ENCODE results near the gene BASP1. TPM values are rescaled to one million over a fixed set of nuclear protein-coding genes. Genes with fewer than 3 reads are reported as not detected.
A peak's percentile ranks its signal among the peaks of the same experiment; 100 is the strongest.

BASP1 gene
- total and polyA plus RNA-seq, 2 experiments from 2014 or later = 134 to 183 TPM

DNA sequence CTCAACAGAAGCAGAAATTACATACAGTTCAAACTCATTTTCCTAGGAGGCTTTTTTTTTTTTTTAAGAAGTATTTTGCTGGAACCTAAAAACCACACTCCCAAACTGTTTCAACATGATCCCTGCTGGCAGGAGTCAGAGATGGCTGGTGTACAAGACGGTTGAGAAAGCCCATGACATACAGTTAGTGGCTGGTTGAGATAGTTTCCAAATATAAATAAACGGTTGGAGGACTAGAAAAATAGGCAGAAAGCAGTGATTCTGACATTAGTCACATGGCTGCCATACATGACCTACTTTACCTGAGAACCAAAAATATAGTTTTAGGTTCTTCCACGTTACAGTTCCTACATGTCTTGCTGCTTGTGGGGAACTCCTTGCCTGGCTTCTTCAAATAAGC lies 31.7 kb upstream of the BASP1 start:
- Histone ChIP-seq H3K4me3 (no peak overlapping the region), H3K4me2 (no peak overlapping the region), H4K20me1 (ENCODE audit: insufficient read depth, poor library complexity, severe bottlenecking) (no peaks in the 10 kb centered on the region), H3K79me2 (no peaks in the 10 kb centered on the region), H3K36me3 (replicated peaks; ENCODE audit: insufficient read depth, low read depth) (no peaks in the 10 kb centered on the region), H3K9me2 (replicated peaks; ENCODE audit: insufficient read depth) (no peaks in the 10 kb centered on the region), H3K27ac (peak overlapping the region; percentile 64), H2AFZ (no peak overlapping the region), H3K9me3 (ENCODE audit: low read depth) (no peaks in the 10 kb centered on the region), H3K4me1 (ENCODE audit: insufficient read depth) (peaks cover 6% of the 10 kb centered on the region), H3K27me3 (no peaks in the 10 kb centered on the region)
- DNase-seq (ENCODE audit: low spot score) = no peak
- TF ChIP-seq EZH2 (IDR thresholded peaks at IDR 0.05; ENCODE audit: borderline replicate concordance) (no peak), EZH2phosphoT487 (IDR thresholded peaks at IDR 0.05; ENCODE audit: low read depth, severe bottlenecking, unreplicated experiment) (no peak)
- WGBS (ENCODE audit: low lambda C conversion rate, missing lambda C conversion rate) = 72% methylated on average over 3 of the region's 3 CpGs

DNA sequence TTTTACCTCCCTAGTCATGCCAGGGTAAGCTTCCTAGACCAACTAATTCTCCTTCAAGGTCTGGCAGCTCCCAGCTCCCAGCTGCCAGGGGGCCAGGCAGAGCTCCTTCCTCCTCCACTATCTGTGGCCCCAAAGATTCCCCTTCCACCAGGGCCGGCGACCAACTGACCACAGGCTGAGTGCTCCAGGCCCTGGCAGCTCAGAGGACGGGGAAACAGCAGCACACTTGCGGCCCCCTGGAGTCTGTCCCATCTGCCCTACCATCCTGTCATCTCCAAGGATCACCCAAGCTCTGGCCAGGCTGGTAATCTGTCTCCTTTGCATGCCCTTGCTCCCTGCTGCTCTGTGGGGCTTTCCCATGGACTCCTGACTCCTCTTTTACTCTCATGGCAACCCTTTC lies 31.2 kb upstream of the BASP1 start:
- H3K27ac ChIP-seq = peak overlapping the region; percentile 64
- 88% methylated on average over 4 of the region's 4 CpGs for WGBS (ENCODE audit: low lambda C conversion rate, missing lambda C conversion rate)
- H3K9me3 ChIP-seq (ENCODE audit: low read depth) = no peaks in the 10 kb centered on the region
- no peaks in the 10 kb centered on the region for H4K20me1 ChIP-seq (ENCODE audit: insufficient read depth, poor library complexity, severe bottlenecking)
- H3K4me2 ChIP-seq = no peak overlapping the region
- H3K27me3 ChIP-seq = no peaks in the 10 kb centered on the region
- H3K4me1 ChIP-seq (ENCODE audit: insufficient read depth) = peaks cover 11% of the 10 kb centered on the region
- no peak overlapping the region for H3K4me3 ChIP-seq
- H3K36me3 ChIP-seq (replicated peaks; ENCODE audit: insufficient read depth, low read depth) = no peaks in the 10 kb centered on the region
- no peak overlapping the region for H2AFZ ChIP-seq
- no peak for DNase-seq (ENCODE audit: low spot score)
- no peak for TF ChIP-seq EZH2 (IDR thresholded peaks at IDR 0.05; ENCODE audit: borderline replicate concordance)
- TF ChIP-seq EZH2phosphoT487 (IDR thresholded peaks at IDR 0.05; ENCODE audit: low read depth, severe bottlenecking, unreplicated experiment) = no peak
- TF ChIP-seq, protein P1, sequence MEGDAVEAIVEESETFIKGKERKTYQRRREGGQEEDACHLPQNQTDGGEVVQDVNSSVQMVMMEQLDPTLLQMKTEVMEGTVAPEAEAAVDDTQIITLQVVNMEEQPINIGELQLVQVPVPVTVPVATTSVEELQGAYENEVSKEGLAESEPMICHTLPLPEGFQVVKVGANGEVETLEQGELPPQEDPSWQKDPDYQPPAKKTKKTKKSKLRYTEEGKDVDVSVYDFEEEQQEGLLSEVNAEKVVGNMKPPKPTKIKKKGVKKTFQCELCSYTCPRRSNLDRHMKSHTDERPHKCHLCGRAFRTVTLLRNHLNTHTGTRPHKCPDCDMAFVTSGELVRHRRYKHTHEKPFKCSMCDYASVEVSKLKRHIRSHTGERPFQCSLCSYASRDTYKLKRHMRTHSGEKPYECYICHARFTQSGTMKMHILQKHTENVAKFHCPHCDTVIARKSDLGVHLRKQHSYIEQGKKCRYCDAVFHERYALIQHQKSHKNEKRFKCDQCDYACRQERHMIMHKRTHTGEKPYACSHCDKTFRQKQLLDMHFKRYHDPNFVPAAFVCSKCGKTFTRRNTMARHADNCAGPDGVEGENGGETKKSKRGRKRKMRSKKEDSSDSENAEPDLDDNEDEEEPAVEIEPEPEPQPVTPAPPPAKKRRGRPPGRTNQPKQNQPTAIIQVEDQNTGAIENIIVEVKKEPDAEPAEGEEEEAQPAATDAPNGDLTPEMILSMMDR (IDR thresholded peaks at IDR 0.05; ENCODE audit: poor library complexity) = no peak
- no peaks in the 10 kb centered on the region for H3K9me2 ChIP-seq (replicated peaks; ENCODE audit: insufficient read depth)
- H3K79me2 ChIP-seq = no peaks in the 10 kb centered on the region

DNA sequence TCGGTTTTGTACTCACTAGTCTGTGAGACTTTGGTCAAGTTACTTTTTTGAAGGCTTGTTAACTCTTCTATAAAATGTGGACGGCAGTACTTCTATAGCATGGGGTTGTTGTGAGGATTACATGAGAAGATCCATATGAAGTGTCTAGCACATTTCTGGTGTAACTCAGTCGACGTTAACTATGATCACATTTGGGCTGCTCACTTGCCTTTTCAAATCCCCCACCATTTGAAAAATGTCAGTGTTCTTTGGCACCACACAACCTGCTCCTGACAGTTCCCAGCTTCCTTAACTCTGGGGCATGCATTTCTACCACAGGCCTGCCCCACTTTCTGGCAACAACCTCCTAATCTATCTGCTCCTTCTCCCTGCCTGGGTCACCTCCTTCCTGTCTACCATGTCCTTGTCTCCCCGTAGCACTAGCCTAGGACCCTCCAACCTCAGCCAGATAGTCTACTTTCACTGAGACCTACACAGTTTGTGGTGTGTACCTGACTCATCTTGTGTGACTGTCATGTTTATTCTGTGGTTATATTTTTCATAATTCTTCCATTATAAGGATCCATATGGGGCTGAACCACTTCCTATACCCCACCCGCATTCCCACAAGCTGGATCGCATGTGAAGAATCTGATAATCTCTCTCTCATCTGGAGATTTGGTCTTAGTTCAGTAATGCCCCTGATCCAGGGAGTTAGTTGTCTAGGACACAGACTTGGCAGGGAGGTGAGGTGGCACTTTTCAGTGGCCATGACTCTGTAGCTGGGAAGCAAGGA lies 30.2 kb upstream of the BASP1 start:
- Histone ChIP-seq H3K9me2 (replicated peaks; ENCODE audit: insufficient read depth) (no peaks in the 10 kb centered on the region), H3K4me1 (ENCODE audit: insufficient read depth) (peaks cover 13% of the 10 kb centered on the region), H3K79me2 (no peaks in the 10 kb centered on the region), H2AFZ (no peak overlapping the region), H3K27ac (no peak overlapping the region), H4K20me1 (ENCODE audit: insufficient read depth, poor library complexity, severe bottlenecking) (no peaks in the 10 kb centered on the region), H3K9me3 (ENCODE audit: low read depth) (no peaks in the 10 kb centered on the region), H3K27me3 (no peaks in the 10 kb centered on the region), H3K4me2 (no peak overlapping the region), H3K4me3 (no peak overlapping the region), H3K36me3 (replicated peaks; ENCODE audit: insufficient read depth, low read depth) (no peaks in the 10 kb centered on the region)
- no peak for DNase-seq (ENCODE audit: low spot score)
- WGBS (ENCODE audit: low lambda C conversion rate, missing lambda C conversion rate) = 88% methylated on average over 7 of the region's 7 CpGs
- TF ChIP-seq EZH2 (IDR thresholded peaks at IDR 0.05; ENCODE audit: borderline replicate concordance) (no peak), EZH2phosphoT487 (IDR thresholded peaks at IDR 0.05; ENCODE audit: low read depth, severe bottlenecking, unreplicated experiment) (no peak)
- TF ChIP-seq, protein P1 (IDR thresholded peaks at IDR 0.05; ENCODE audit: poor library complexity) = no peak

DNA sequence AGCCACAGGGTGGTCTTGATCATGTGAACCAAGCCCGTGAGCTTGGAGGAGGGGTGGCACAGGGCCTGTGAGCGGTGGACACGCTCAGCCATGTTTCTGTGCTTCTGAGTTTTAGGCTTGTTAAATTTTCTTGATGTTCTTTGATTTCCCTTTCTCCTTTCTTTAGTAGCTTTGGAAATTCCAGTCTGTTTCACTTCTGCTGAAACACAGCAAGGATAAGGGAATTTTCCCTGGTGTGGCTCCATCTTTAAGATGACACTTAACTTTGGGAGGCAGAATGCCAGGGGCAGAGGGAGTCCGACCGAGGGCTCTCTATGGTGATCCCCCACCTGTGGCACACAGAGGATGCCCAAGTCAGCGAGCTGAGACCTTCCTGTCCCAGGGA lies 29.7 kb upstream of the BASP1 start:
- WGBS (ENCODE audit: low lambda C conversion rate, missing lambda C conversion rate) = 93% methylated on average over 6 of the region's 6 CpGs
- Histone ChIP-seq H3K4me3 (no peak overlapping the region), H3K79me2 (no peaks in the 10 kb centered on the region), H2AFZ (no peak overlapping the region), H3K36me3 (replicated peaks; ENCODE audit: insufficient read depth, low read depth) (no peaks in the 10 kb centered on the region), H3K4me2 (no peak overlapping the region), H4K20me1 (ENCODE audit: insufficient read depth, poor library complexity, severe bottlenecking) (no peaks in the 10 kb centered on the region), H3K4me1 (ENCODE audit: insufficient read depth) (peaks cover 13% of the 10 kb centered on the region), H3K27me3 (no peaks in the 10 kb centered on the region), H3K9me2 (replicated peaks; ENCODE audit: insufficient read depth) (no peaks in the 10 kb centered on the region), H3K27ac (no peak overlapping the region), H3K9me3 (ENCODE audit: low read depth) (no peaks in the 10 kb centered on the region)
- no peak for DNase-seq (ENCODE audit: low spot score)
- TF ChIP-seq EZH2 (IDR thresholded peaks at IDR 0.05; ENCODE audit: borderline replicate concordance) (no peak), EZH2phosphoT487 (IDR thresholded peaks at IDR 0.05; ENCODE audit: low read depth, severe bottlenecking, unreplicated experiment) (no peak)
- TF ChIP-seq, protein P1 (IDR thresholded peaks at IDR 0.05; ENCODE audit: poor library complexity) = no peak

Measured in hepatocyte (in vitro differentiated cells).